HepG2 (cell line): ENCODE measurements around the gene ELFN1. TPM values are rescaled to one million over a fixed set of nuclear protein-coding genes. Genes with fewer than 3 reads are reported as not detected.
A peak's percentile ranks its signal among the peaks of the same experiment; 100 is the strongest.

Source experiments
- FOXM1 ChIP-seq: sonication (generic); formaldehyde crosslinking; IDR thresholded peaks from 2 replicates; pipeline ENCODE4 v1.5.0; 2020; ENCODE audit warnings: missing genetic modification reagents
- JUNB ChIP-seq: sonication (generic); formaldehyde crosslinking; IDR thresholded peaks from 2 replicates; pipeline ENCODE4 v1.8.0; 2022; ENCODE audit warnings: missing genetic modification reagents, mild to moderate bottlenecking, borderline replicate concordance
- KDM3A ChIP-seq: IDR thresholded peaks from 2 replicates; pipeline ENCODE4 v1.6.1; 2018; ENCODE audit warnings: low read depth, missing compliant biosample characterization
- KLF13 ChIP-seq: sonication (generic); formaldehyde crosslinking; IDR thresholded peaks from 2 replicates; pipeline ENCODE4 v1.4.0; 2020; ENCODE audit warnings: mild to moderate bottlenecking, missing genetic modification reagents
- MBNL3 ChIP-seq: fragments of 250-450 bp; sonication (Bioruptor Pico); conservative IDR thresholded peaks from 2 replicates; pipeline ENCODE4 v1.8.0; 2022; ENCODE audit warnings: mild to moderate bottlenecking, inconsistent platforms
- MED1 ChIP-seq: sonication (generic); formaldehyde crosslinking; IDR thresholded peaks from 2 replicates; pipeline ENCODE4 v1.4.0; 2020; ENCODE audit warnings: missing genetic modification reagents
- MTF1 ChIP-seq: sonication (generic); formaldehyde crosslinking; IDR thresholded peaks from 2 replicates; pipeline ENCODE4 v1.5.0; 2020; ENCODE audit warnings: missing genetic modification reagents
- NCOR1 ChIP-seq: fragments of 200-600 bp; sonication (generic); IDR thresholded peaks from 2 replicates; pipeline ENCODE4 v1.7.0; 2017; ENCODE audit warnings: antibody characterized with exemption, low read length, borderline replicate concordance
- SOX6 ChIP-seq, 2 experiments: fragments of 450-650 bp in 1 of 2; sonication (generic) in 1 of 2; formaldehyde crosslinking in 1 of 2; IDR thresholded peaks; 2 replicates each; pipeline versions ENCODE4 v1.4.0 to v1.6.1; 2017 to 2020; ENCODE audit warnings: antibody characterized with exemption in 1 of 2, mild to moderate bottlenecking in 1 of 2, missing genetic modification reagents in 1 of 2
- TOPORS ChIP-seq: sonication (generic); formaldehyde crosslinking; IDR thresholded peaks from 2 replicates; pipeline ENCODE4 v1.8.0; 2023; ENCODE audit warnings: mild to moderate bottlenecking, missing genetic modification reagents
- XRCC5 ChIP-seq: fragments of 200-400 bp; formaldehyde crosslinking; optimal IDR thresholded peaks from 2 replicates; pipeline ENCODE3; 2017; ENCODE audit warnings: mild to moderate bottlenecking, low read length
- ZMAT3 ChIP-seq: sonication (generic); formaldehyde crosslinking; conservative IDR thresholded peaks from 2 replicates; pipeline ENCODE4 v1.7.0; 2021; ENCODE audit warnings: missing genetic modification reagents
- ZNF20 ChIP-seq: sonication (generic); formaldehyde crosslinking; IDR thresholded peaks from 2 replicates; pipeline ENCODE4 v1.4.0; 2020; ENCODE audit warnings: mild to moderate bottlenecking, moderate library complexity, missing genetic modification reagents
- ZNF460 ChIP-seq: sonication (generic); formaldehyde crosslinking; IDR thresholded peaks from 2 replicates; pipeline ENCODE4 v1.5.1; 2020; ENCODE audit warnings: missing genetic modification reagents, mild to moderate bottlenecking, borderline replicate concordance
- ZNF530 ChIP-seq: sonication (generic); formaldehyde crosslinking; IDR thresholded peaks from 2 replicates; pipeline ENCODE4 v1.5.0; 2020; ENCODE audit warnings: low read depth, mild to moderate bottlenecking, missing genetic modification reagents
- ZNF598 ChIP-seq: sonication (generic); formaldehyde crosslinking; IDR thresholded peaks from 2 replicates; pipeline ENCODE4 v1.5.1; 2020; ENCODE audit warnings: mild to moderate bottlenecking, missing genetic modification reagents, borderline replicate concordance
- ZZZ3 ChIP-seq: sonication (generic); formaldehyde crosslinking; IDR thresholded peaks from 2 replicates; pipeline ENCODE4 v1.4.0; 2020; ENCODE audit warnings: missing genetic modification reagents, mild to moderate bottlenecking, borderline replicate concordance
- polyA plus RNA-seq, 8 experiments: library from polyadenylated mRNA; depleted of rRNA in 3 of 8; stranded (reverse) in 7 of 8; unstranded in 1 of 8; fragments of >200 nt; fragmentation: Illumina TruSeq in 4 of 8; extraction: Trizol in 4 of 8; gene quantifications; 2 replicates each; pipeline versions ENCODE4 v1.2.1 to v1.2.3, GENCODE V29; 2011 to 2016; ENCODE audit warnings: low read depth in 4 of 8, missing spikeins in 1 of 8, mixed read lengths in 1 of 8; ENCODE audit not compliant: insufficient read depth in 1 of 8
- total RNA-seq, 5 experiments: library from RNA; depleted of rRNA; stranded (reverse); fragments of >200 nt; fragmentation: Illumina TruSeq; extraction: Trizol; gene quantifications; 2 replicates each; pipeline ENCODE4 v1.2.3, GENCODE V29; 2016; ENCODE audit warnings: low read depth in 1 of 5
- TF ChIP-seq, protein P1 (sequence below): sonication (generic); formaldehyde crosslinking; IDR thresholded peaks from 2 replicates; pipeline ENCODE4 v1.5.0; 2020; ENCODE audit warnings: missing genetic modification reagents
- TF ChIP-seq, protein P2 (sequence below), 2 experiments: fragments of 450-650 bp in 1 of 2; sonication (generic) in 1 of 2; formaldehyde crosslinking; IDR thresholded peaks; 2 replicates each; pipeline versions ENCODE4 v1.5.0 to v1.8.0; 2020 to 2022; ENCODE audit warnings: mild to moderate bottlenecking in 1 of 2, missing genetic modification reagents in 1 of 2
- TF ChIP-seq, protein P3 (sequence below): IDR thresholded peaks from 2 replicates; pipeline ENCODE4 v1.6.1; 2016
- TF ChIP-seq, protein P4 (sequence below): sonication (generic); formaldehyde crosslinking; IDR thresholded peaks from 2 replicates; pipeline ENCODE4 v1.4.0; 2020; ENCODE audit warnings: missing genetic modification reagents
- TF ChIP-seq, protein P5 (sequence below): sonication (generic); formaldehyde crosslinking; IDR thresholded peaks from 2 replicates; pipeline ENCODE4 v1.8.0; 2022; ENCODE audit warnings: low read depth, missing genetic modification reagents

ELFN1 gene
- total and polyA plus RNA-seq, 2 of the 13 experiments (the other 11 are each of a cell fraction or from before 2014, with no cell fraction given): 0.13 to 0.18 TPM

DNA sequence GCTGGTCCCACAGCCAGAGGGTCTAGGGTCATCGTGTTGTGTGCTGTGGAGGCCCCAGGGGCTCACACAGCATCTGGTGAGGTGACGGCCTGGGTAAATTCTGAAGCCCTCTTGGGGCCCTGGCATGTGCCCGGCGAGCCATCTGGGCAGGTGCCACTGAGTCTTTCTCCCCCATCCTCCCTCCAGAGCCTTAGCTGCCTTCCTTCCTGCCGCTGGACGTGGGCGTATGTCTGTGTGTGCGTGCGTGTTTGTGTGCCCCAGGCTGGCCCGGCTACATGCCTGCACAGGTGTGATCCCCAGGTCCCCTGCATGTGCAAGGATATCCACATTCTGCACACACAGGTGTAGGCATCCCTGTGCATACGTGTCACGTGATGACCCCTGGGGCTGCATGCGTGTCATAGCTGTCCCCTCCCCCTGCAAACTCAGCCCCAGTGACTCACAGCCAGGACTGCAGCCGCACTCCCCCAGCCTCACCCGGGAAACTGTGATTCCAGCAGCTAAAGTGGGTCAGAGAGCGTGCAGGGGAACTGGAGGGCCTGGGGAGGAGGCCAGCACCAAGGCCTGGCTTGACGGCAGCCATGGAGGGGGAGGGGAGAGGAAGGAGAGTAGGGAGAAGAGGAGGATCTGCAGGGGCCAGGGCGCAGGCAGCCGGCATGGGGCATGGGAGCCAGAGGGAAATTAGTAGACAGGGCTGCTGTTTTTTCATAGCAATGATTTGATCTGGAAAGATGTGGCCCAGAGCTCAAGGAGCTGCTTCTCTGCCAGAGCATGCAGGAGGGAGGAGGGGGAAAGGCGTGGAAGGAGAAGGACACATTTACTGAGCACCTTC, 46.4 kb downstream of the ELFN1 start (continued):
- TF ChIP-seq, protein P1, sequence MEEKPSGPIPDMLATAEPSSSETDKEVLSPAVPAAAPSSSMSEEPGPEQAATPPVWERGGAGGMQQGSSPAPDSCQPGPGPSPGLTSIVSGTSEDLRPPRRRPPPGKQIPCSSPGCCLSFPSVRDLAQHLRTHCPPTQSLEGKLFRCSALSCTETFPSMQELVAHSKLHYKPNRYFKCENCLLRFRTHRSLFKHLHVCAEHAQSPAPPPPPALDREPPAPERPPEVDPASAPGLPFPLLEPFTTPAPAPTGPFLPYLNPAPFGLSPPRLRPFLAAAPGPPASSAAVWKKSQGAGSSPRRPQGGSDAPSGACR (CRISPR knock-in tag): peak; percentile 60; the same call in 1 of the 2 replicates
- TF ChIP-seq TOPORS (CRISPR knock-in tag) (no peak), KDM3A (CRISPR knock-in tag) (0 out of 2 replicates have a peak, but pooled peaks have one; percentile 31), ZZZ3 (CRISPR knock-in tag) (0 out of 2 replicates have a peak, but pooled peaks have one; percentile 19), MED1 (CRISPR knock-in tag) (peak; percentile 34; the same call in 1 of the 2 replicates), XRCC5 (no peak), ZNF598 (peak; percentile 41; the same call in 1 of the 2 replicates), JUNB (peak; percentile 56; the same call in 1 of the 2 replicates), SOX6 (IDR thresholded peaks at IDR 0.05) (no peak), SOX6 (CRISPR knock-in tag; IDR thresholded peaks at IDR 0.05) (no peak), MTF1 (CRISPR knock-in tag) (no peak), ZNF20 (no peak), ZNF460 (CRISPR knock-in tag) (no peak), ZMAT3 (no peak), FOXM1 (CRISPR knock-in tag) (no peak), NCOR1 (no peak), MBNL3 (CRISPR knock-in tag) (no peak), KLF13 (no peak), ZNF530 (CRISPR knock-in tag) (no peak)
- TF ChIP-seq, protein P2, sequence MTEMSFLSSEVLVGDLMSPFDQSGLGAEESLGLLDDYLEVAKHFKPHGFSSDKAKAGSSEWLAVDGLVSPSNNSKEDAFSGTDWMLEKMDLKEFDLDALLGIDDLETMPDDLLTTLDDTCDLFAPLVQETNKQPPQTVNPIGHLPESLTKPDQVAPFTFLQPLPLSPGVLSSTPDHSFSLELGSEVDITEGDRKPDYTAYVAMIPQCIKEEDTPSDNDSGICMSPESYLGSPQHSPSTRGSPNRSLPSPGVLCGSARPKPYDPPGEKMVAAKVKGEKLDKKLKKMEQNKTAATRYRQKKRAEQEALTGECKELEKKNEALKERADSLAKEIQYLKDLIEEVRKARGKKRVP (CRISPR knock-in tag; IDR thresholded peaks at IDR 0.05): peak in 1 of 2 experiments; percentile 50; a peak in 2 of 4 replicates
- TF ChIP-seq, protein P3, sequence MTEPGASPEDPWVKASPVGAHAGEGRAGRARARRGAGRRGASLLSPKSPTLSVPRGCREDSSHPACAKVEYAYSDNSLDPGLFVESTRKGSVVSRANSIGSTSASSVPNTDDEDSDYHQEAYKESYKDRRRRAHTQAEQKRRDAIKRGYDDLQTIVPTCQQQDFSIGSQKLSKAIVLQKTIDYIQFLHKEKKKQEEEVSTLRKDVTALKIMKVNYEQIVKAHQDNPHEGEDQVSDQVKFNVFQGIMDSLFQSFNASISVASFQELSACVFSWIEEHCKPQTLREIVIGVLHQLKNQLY: peak; percentile 58; the same call in 1 of the 2 replicates
- TF ChIP-seq, protein P4, sequence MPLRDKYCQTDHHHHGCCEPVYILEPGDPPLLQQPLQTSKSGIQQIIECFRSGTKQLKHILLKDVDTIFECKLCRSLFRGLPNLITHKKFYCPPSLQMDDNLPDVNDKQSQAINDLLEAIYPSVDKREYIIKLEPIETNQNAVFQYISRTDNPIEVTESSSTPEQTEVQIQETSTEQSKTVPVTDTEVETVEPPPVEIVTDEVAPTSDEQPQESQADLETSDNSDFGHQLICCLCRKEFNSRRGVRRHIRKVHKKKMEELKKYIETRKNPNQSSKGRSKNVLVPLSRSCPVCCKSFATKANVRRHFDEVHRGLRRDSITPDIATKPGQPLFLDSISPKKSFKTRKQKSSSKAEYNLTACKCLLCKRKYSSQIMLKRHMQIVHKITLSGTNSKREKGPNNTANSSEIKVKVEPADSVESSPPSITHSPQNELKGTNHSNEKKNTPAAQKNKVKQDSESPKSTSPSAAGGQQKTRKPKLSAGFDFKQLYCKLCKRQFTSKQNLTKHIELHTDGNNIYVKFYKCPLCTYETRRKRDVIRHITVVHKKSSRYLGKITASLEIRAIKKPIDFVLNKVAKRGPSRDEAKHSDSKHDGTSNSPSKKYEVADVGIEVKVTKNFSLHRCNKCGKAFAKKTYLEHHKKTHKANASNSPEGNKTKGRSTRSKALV (CRISPR knock-in tag): no peak
- TF ChIP-seq, protein P5, sequence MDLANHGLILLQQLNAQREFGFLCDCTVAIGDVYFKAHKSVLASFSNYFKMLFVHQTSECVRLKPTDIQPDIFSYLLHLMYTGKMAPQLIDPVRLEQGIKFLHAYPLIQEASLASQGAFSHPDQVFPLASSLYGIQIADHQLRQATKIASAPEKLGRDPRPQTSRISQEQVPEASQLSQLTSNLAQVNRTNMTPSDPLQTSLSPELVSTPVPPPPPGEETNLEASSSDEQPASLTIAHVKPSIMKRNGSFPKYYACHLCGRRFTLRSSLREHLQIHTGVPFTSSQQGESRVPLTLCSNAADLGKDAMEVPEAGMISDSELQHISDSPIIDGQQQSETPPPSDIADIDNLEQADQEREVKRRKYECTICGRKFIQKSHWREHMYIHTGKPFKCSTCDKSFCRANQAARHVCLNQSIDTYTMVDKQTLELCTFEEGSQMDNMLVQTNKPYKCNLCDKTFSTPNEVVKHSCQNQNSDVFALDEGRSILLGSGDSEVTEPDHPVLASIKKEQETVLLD (CRISPR knock-in tag): no peak
